HS-27A (cell line): ENCODE results near the gene CACNA1G.

Experiments
- DNase-seq: peaks from one replicate; pipeline ENCODE4 v3.0.0-alpha.2; 2012; ENCODE audit warnings: low read depth, missing footprints

CACNA1G gene

DNA sequence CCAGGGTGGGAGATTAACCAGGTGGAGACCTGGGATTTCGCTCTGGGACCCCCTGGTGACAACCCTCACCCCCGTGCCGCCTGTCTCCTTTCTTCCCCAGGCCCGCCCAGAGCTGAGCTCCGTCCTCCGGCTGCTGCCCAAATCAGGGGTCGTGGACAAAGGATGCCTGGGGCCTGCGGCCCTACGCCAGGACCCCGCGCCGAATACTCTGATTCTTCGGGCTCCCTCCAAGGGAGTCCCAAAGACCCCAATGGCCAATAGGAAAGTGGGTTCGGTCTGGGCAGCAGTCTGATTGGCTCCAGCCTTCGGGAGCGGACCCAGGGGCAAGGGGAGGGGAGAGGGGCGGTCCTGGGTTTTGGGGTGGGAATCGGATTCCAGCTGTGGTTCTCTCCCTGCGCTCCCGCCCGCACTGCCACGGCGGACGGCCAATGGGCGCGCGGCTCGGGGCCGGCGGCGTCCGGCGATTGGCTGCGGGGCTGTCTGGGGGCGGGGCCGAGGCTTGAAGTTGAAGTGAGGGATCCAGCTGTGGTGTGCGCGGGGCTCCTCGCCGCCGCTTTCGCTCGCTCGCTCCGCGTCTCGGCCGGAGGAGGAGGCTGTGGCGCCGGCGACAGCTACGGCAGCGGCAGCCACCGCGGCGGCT lies at the start of gene CACNA1G:
Gene CACNA1G, plus strand, starts transcription at position 531 of the 640 bp plus-strand sequence. CDS start 745 bp downstream, outside the sequence.
- peak; percentile 27 for DNase-seq

DNA sequence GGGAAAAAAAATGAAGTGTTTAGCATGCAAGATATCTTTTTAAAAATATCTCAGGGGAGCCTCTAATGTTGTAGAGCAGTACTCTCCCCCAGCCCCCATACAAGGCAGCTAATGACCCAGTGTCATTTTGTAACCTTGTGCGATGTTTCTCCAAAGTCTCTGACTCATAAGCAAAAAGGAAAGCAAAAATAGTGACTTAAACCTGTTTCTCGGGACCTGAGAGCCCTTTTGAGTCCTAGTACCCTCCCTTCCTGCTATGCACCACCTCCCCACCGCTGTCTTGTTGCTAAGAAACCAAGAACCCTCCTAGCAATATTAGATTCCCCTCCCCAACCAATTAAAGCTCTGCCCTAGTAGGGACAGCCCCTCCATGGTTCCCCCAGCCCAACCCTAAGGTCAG lies 49.5 kb upstream of the CACNA1G start:
- no peak for DNase-seq

DNA sequence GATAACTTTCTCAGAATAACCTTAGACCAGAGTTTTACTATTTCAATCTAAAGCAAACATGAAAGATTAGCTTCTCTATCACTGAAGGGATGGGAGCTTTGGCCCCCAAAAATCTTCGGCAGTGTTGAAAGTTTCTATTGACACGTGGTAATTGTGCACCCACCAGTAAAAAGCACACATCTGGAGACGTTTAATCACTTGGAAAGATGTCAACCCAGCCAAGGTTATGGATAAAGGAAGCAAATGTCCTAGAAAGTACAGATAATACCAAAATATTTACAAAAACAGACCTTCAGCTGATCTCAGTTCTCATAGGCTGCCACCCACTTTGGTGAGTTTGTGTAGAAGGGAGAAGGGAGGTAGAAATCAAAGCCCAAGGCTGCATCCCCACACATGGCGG lies 47.0 kb upstream of the CACNA1G start:
- no peak for DNase-seq

DNA sequence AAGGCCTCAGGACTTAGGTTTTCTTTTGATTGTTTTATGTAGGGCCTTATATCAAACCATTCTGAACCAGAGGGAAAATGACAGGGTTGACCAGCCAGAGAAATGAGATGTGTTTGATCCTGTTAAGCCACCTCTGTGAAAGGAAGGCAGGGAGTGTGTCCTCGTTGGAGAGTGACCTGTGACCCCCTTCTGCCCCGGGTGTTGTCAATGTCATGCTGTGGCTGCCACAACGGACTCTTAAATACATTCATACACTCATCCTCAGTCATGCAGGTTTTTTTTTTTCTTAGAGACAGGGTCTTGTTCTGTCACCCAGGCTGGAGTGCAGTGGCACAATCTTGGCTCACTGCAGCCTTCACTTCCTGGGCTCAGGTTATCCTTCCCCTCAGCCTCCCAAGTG lies 46.1 kb upstream of the CACNA1G start:
- DNase-seq: no peak

DNA sequence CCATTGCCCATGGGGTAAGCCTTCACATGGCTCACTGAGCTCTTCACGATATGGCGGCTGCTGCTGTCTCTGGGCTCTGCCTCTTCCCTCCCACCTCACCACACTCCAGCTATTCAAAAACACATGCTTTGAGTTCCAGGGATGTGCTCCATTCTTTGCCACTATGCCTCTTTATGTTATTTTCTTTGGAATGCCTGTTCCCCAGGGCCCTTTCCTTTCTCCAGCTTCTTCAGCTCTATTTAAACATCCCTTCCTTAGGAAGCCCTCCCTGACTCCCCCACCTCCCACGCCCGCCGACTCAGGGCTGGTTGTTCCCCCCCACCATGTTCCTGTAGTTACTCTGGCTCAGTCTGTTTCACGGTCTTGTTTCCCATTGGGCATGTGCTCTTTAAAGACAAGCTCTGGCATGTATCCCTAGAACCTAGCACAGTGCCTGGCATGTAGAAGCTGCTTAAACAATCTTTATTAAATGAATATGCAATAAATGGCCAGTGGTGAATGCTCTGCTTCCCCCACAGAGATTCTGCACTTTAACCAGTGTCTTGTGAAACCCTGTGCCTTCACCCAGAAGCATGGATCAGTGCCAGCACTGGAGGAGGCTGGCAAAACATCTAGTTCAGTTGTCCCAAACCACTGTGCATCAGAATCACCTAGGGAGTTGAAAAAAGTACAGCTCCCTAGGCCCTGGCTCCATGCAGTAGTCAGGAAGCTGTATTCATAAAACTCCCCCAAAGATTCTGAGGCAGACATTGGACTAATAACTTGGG lies 45.4 kb upstream of the CACNA1G start:
- DNase-seq: no peak

DNA sequence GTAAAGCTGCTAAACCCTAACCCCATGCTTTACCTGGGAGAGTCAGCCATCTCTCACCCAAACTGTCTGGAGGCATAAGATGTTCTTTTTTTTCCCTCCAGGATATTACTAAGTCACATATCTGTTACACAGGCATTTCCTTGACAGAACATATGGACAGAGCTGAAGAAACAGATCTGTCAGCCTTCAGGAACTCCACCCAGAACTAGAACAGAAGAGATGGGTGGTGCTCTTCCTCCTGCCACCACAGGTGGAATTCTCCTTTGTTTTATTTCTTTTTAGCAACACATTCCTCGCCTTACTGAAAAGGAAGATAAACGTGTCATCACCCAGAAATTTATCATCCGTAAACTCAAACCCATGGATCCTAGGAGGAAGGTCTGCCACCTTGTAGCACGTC lies 43.5 kb upstream of the CACNA1G start:
- no peak for DNase-seq

DNA sequence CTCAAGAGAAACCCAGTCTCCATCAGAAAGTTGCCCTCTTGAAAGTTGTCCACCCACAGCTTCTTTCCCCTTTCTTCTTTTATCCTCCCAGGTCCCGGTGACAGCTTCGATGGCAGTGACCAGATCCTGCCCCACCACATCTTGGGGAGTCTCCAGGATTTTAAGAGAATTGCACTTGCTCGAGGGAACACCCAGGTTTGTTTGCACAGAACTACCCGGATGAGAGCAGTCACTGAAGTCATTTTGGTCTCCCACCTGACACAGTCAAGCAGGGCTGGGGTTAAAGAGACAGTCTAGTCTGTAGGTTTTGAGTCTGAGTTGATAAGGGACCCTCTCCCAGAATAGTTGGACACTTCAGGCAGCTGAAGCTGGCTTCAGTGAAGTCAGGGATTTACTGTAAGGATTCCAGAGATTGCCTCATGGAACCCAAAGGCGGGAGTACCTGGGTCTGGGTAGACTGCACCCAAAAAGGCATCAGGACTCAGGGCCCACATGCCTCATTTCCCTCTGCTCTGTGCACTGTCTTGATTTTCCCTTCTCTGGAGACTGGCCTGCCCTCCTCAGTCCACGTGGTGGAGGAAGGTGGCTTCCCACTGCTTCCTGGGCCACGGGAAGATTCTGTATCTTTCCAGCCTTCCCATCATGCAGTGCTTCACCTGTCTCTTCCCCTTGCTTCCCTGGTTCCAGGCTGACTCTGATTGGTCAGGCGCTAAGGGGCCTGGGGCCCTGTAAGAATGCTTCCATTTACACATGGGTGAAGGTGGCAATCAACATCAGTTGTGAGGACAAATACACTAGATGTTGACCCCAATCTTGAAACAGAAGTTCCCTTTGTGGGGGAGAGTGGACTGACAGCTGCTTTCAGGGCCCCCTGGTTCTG lies 42.8 kb upstream of the CACNA1G start:
- no peak for DNase-seq

DNA sequence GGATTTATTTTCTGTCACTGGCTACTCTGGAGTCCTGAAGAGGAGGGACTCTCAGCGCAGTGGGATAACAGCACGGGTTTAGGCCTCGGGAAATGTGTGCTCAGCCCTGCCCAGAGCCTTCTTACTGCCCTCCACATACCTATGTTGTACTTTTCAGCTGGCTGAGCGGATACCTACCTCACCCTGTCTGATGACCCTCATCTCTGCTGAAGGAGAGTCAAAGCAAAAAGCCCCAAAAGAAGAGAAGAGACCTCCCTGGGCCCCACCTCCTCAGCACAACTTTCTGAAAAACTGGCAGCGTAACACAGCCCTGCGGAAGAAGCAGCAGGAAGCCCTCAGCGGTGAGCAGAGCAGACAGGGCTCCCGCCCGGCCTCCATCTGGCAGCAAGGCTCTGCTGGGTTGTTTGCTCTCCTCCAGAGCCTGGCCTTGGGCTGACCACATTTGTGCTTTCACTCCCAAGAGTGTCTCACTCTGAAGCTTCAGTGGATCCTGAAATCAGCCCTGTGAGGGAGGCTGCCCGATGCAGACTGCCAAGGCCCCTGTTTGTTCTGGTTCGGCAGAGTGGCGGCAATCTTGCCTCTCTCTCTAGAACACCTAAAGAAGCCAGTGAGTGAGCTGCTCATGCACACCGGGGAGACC lies 42.0 kb upstream of the CACNA1G start:
- DNase-seq: no peak

DNA sequence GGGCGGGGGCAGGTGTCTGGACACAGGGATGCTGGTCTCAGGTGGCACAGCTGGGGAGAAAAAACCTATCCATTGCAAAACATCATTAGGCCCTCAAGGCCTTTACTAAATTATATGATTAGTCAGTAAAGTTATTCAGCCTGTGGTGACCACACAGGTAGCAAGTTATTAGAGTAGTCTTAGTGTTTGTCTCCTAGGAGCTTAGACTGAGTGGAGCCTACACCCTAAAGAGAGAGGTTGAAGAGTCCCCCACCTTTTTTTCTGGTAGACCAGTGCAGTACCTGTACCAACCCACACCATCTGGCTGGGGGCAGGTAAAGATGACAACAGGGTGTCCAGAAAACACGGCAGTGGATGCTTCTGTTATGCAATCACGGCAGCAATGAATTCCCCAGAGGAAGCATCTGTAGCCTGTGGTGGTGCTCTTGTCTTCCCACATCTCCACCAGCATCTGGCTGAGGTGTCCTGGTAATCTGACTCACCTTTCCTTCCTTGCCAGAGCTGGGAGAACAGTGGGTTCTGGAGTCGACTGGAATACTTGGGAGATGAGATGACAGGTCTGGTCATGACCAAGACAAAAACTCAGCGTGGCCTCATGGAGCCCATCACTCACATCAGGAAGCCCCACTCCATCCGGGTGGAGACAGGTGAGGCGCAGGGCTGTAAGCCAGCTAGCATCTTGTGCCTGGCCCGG lies 41.2 kb upstream of the CACNA1G start:
- DNase-seq: no peak

DNA sequence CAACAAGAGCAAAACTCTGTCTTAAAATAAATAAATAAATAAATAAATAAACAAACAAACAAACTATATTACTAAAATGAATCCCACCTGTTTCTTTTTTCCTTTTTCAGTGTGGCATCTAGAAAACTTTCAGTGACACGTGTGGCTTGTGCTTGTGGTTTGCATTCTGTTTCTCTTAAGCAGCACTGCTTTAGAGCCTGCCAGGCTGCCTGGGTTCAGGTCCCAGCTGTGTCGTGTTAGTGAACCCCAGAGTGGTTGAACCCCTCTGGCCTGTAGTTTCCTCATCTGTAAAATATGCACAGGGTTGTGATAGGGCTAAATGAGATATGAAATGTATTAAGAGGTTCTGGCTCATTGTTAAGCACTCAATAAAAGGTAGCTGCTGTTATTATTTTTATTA lies 40.0 kb upstream of the CACNA1G start:
- DNase-seq: no peak

DNA sequence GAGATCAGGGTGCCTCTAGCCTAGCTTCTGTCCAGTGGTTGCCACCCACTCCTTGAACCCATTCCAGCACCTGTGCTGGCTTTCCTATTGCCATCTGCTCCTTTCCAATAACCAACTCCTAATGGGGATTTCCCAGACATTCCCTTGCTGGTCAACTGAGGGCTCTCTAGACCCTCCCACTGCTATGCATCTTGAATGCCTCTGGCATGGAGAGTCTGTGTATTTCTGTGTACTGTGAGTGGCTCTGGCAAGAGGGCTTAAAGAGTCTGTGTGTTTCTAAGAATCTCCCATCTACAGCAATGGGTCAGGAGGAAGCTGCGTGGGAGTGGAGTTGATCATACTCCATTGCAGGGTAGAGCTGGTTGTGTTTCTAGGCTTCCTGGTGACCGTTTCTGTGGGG lies 39.0 kb upstream of the CACNA1G start:
- no peak for DNase-seq

DNA sequence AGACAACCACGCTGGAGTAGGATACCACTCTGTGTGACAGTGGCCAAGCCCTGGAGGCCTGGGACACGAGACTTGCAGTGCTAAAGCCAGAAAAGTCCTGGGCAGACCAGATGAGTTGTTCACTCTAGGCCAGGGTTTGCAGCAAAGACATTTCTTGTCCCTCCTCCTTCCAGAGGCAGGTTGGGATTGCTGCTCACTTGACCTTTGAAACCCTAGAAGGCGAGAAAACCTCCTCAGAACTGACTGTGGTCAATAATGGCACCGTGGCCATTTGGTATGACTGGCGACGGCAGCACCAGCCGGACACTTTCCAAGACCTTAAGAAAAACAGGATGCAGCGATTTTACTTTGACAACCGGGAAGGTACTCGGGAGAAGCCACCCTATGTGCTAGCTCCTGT lies 37.7 kb upstream of the CACNA1G start:
- no peak for DNase-seq

DNA sequence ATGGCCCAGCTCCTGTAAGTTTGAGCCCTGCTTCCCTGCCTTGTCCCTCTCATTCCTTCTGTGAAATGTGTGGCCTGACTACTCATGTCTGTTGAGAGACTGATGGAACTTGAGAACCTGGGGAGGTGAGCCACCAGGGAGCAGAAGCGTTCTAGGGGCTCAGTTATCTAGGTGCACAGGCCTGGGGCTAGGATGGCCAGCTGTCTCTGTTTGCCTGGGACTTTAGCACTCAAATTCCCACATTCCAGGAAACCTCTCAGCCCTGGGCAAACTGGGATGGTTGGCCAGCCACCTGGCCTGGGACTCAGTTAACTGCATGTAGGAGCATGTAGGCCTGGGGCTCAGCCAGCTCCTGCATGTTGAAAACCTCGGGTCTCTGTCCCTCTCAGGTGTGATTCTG lies 37.3 kb upstream of the CACNA1G start:
- no peak for DNase-seq

DNA sequence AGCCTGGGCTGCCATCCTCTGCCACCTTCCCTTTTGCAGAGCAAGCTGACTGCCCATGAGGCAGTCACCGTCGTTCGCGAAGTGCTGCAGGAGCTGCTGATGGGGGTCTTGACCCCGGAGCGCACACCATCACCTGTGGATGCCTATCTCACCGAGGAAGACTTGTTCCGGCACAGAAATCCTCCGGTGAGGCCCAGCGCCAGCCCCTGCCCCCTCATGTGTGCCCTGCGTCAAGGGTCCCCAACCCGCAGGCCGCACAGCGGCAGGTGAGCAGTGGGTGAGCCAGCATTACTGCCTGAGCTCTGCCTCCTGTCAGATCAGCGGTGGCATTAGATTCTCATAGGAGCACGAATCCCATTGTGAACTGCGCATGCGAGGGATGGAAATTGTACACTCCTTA lies 35.7 kb upstream of the CACNA1G start:
- DNase-seq: no peak

DNA sequence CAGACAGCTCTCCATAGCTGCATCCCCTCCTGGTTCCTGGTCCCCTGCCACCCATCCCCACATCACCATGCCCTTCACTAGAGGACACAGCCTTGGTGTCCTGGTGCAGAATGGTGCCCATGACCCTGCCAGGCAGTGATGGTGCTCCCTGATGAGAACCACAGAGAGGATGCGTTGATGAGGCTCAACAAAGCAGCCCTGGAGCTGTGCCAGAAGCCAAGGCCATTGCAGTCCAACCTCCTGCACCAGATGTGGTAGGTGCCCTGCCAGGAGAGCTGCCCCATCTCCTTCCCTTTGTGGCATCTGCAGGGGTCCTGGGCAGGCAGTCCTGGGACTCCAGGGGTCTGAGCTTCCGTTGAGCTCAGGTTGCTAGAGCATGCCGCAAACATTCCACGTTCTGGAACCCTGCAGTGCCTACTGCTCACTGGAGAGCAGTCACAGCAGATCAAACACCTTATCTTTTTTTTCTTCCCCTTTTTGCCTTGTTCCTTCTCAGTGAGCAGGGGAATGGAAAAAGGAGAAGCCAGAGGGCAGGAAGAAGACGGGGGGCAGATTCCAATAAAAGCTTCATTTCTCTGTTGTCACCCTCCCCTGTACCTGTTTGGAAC lies 33.3 kb upstream of the CACNA1G start:
- DNase-seq: no peak

DNA sequence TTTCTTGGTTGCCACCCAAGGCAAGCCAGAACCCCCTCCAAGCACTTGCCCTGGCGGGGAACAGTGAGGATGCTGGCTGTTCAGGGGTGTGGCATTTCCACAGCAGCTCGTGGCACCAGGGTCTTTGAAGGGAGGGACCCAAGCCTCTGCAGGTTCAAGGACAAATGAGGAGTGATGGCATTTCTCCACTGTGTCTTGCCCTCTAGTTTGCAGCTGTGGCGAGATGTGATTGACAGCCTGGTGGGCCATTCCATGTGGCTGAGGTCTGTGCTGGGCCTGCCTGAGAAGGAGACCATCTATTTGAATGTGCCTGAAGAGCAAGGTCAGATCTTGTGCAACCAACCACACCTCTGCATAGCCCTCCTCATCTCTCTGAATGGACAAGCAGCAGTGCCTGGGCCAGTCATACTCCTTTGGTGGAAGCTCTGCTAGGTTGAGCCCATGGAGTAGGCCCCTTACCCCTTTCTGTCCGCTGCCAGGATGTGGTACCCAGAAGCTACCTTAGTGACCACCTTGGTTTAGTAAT lies 32.5 kb upstream of the CACNA1G start:
- no peak for DNase-seq

DNA sequence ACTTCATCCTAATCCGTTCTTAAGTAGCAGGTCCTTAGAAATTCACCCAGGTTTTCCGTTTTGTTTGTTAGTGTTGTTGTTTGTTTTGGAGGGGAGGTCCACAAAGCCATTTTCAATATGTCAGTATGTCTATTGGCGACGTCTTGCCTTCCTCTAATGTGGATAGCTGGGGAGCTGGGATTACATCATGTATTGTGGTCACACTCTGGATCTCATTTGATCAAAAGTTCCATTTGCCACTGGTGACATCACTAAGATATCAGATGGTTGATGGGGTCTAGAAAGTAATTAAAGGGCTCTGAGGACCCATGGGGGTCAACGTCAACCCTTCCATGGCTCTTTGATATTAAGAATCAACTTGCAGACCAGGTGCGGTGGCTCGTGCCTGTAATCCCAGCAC lies 30.7 kb upstream of the CACNA1G start:
- DNase-seq: no peak

DNA sequence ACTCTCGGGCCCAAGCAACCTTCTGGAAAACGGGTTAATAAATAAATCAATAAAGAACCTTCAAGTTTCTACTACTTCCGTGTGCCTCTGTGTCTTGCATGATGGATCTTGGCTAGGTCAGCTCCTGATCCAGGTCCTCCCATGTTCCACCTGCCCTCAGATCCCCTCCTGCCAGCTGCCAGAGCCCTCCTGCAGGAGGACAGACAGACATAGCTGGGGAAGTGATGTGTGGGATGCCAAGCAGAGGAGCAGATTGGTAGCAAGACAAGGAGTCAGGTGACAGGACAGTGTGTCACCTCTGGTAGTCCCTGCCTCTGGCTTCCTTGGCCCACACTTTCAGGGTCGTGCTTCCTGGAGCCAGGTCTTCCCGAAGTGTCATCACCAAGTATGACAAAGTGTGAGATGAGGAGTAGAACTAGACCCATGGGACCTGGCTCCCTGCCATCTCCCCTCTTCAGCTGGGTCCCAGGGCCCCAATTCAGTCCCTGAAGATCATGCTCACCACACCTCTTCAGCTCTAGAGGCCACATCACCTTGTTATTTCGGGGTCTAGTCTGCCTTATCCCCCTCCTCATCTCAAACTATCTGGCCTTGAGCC lies 29.0 kb upstream of the CACNA1G start:
- no peak for DNase-seq

DNA sequence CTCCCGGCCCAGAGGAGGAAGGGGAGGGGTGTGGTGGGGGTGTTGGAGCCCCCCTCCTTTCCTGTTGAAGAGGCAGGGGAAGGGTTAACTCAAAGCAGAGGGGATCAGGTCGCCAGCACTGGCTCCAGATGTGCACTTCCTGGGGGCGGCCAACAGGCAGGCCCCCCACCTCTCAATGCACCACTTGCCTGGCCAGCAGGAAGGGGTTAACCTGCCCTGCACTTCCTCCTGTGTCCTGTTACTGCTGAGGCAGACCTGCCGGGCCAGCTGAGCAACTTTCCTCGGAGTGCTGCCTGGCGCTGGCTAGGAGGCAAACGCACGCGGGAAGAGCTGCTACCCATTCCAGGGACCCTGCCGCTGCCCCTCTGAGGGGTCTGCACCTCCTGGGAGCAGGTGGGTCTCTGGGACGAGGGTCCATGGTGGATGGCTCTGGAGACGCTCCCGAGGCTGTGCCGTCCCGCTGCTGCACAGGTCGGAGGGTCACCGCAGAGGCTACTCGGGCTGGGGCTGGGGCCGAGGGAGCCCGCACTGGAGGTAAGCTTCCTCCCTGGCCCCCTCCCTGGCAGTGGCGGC lies 28.0 kb upstream of the CACNA1G start, which contains the start of gene EPN3:
Gene EPN3, plus strand, starts transcription at position 284 of the 573 bp plus-strand sequence. CDS start 3,822 bp downstream, outside the sequence.
- DNase-seq: no peak

DNA sequence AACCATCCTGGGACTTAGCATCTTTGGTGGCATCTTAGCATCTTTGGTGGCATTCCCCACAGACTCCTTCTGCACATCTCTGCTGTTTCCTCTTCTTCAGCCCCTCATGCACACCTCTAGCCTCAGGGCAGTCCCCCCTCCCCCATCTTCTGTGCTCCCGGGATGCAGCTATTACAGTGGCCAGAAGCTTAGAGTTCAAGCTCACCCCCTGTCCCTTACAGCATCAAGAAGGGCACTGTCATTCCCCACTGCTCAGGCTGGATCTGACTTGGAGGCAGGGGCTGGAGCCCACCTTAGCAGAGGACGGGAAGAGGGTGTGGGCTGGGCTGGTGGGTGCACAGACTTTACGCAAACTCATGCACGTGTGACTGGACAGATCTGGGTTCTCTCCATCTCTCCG lies 27.3 kb upstream of the CACNA1G start:
- DNase-seq: no peak
